Posterior vena cava (tissue), 2 donors: Measurements from ENCODE around the gene MT1M. TPM values are rescaled to one million over a fixed set of nuclear protein-coding genes. Genes with fewer than 3 reads are reported as not detected.
"Not testable (repeated sequence)": the region's sequence is repeated elsewhere in the genome, so short reads cannot be mapped to it uniquely, and the experiment has no call there.

Experiments used
- DNase-seq: peaks from one replicate; pipeline ENCODE4 v3.0.0-alpha.2; 2020; ENCODE audit warnings: low spot score
- intact Hi-C, 2 donors: fragments of 100-400 bp; cut with DNase I; formaldehyde crosslinking; loops; one replicate each; pipeline versions ENCODE4 v1.14.1 to v1.14.2; 2022 to 2023
- total RNA-seq, 2 donors: library from RNA; stranded (reverse); fragmentation: NEBNext Ultra II Directional; extraction: Animal tissue kit (Norgen Biotek cat#: 25700); gene quantifications; one replicate each; pipeline ENCODE4 v1.2.1, GENCODE V29; 2021
- donor health status: DM: yes; HTN: yes; CAD: no.
- donor health status: DM: yes; HTN: yes; CAD: no.

Gene MT1M
- total RNA-seq, 2 donors from 2014 or later = 82.2 to 146 TPM

- intact Hi-C loops = no loop called here
- no peak for DNase-seq
Observed at GRCh38 chr16:56607675-56608042, 24.8 kb upstream of the MT1M start.

DNA sequence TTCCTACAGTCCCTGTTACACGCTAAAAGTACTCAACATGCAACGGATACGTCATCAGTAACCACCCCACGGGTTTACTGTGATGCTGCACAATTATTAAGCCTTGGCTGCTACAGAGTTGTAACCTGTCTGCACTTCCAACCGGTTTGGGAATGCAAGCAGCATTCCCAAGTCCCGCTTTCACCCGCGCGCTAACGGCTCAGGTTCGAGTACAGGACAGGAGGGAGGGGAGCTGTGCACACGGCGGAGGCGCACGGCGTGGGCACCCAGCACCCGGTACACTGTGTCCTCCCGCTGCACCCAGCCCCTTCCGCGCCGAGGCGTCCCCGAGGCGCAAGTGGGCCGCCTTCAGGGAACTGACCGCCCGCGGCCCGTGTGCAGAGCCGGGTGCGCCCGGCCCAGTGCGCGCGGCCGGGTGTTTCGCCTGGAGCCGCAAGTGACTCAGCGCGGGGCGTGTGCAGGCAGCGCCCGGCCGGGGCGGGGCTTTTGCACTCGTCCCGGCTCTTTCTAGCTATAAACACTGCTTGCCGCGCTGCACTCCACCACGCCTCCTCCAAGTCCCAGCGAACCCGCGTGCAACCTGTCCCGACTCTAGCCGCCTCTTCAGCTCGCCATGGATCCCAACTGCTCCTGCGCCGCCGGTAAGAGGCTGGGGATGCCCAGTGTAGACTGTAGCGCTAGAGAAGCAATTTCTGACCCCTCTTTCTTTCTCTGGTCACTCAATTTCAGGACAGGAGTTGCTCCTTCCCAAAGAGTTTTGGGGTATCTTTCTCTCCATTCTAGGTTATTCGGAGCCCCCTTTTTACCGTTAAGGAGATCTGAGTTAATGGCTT, 24.2 kb upstream of the MT1M start, which contains the start of gene MT2A:
MT2A (plus strand) TSS at position 542 of the 833 bp plus-strand sequence; CDS start at position 614, 72 bp downstream.
- DNase-seq = peak; percentile 99
- intact Hi-C loops = no loop called here

- intact Hi-C loops = no loop called here
- peak; percentile 82 for DNase-seq
Observed at GRCh38 chr16:56608876-56609462, 23.5 kb upstream of the MT1M start.

DNA sequence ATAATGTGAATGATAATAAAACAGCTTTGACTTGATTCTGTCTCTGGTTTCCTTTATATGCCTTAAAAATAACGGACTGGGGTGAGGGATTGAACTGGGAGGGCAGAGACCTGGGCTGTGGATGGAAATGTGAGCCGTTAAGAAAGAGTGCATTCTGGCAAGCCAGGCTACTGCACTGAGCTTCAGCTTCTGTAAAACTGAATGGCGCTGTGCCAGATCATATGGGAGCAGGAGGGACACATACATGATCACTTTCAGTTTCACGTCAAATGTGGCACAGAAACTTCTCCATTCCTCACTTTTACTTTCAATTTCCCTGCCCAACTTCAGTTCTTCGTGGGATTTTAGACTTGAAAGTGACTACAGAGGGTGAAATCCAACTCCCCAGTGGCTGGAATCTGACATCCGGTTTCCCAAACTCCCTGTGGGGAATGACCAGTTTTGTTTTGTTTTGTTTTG, 23.0 kb upstream of the MT1M start:
- DNase-seq = peak; percentile 89
- intact Hi-C loops = no loop called here

GRCh38 chr16:56610017-56610608, 22.3 kb upstream of the MT1M start:
- DNase-seq = peak; percentile 90
- intact Hi-C loops = no loop called here

DNA sequence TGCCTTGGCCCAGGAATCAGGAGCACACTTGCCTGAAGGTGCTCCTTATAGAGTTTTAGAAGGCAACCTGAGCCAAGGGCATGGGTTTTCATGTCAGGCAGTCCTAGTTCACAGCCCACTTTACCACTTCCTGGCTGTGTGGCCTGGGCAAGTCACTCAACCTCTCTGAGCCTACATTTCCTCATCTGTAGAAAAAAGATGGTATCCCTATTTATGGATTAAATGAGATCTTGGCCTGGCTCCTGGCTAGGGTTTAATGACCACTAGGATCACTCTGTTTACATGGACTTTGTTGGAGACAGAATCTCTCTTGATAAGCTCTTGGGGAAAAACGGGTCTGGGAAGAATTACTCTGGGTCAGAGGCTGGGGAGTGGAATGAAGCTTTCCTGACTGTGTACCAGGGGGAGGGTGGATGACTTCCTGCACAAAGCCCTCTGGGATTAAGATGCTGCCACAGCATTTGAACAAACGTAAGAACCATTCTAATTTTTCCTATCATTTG, 21.8 kb upstream of the MT1M start:
- intact Hi-C loops = no loop called here

DNA sequence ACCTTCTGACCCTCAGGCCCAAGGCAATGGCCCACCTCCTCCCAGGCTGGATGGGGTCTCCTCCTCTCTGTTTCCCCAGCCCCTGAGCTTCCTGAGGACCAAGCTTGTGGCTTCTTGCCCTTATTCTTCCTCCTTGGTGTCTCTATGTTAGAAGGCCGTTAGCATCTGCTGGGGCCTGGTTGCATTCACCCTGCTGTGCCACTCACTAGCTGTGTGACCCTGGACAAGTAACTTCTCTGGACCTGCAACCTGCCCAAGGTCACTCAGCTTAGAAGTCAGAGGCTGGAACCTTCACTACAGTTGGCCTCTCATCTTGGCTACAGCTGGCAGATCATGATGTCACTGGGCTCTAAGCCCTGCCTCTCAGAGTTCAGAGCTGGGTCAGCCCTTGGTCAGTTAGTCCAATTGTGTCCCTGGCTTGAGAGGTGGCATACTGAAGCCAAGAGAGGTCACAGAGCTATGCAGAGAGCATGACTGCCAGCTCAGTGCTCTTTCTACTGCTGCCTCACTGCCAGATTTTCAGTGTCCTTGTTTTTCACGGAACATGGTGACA, 21.1 kb upstream of the MT1M start:
- intact Hi-C loops = no loop called here
- peak; percentile 89 for DNase-seq

More for the DNA sequence above, 21.8 kb upstream of the MT1M start:
- no peak for DNase-seq

DNA sequence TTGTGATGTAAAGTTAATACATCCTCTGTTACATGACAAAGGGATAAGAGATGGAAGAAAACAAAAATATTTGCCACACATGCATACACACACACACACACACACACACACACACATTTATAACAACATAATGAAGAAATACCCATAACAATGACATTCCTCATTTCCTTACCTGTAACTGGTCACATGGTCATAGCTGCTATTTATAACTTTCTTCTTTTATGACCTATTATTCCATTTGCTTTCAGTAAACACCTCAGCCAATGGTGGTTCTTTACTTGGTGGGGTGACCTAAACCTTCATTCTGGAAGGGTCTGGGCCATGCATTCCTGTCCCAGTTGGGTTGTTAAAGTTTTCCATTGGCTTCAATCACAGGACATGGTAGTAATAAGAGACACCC, 18.8 kb upstream of the MT1M start:
- no peak for DNase-seq
- intact Hi-C loops = no loop called here

DNA sequence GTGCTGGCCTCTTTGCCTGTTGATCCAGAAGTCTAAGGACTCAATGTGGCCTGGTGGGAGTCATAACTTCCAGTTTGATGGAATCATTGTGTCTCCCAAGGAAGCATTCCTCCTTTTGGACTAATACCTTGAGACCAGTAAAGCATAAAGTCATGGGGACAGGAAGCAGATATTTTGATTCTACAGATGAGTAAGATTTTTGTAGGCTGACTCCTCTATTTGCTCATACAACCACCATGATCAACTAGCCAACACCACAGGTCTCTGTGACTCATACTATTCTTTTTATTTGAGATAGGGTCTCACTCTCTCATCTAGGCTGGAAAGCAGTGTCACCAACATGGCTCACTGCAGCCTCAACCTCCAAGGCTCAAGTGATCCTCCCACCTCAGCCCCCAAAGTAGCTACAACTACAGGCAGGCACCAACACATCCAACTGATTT, 17.9 kb upstream of the MT1M start:
- DNase-seq = no peak
- intact Hi-C loops = no loop called here

- intact Hi-C loops = no loop called here
- no peak for DNase-seq
Observed at GRCh38 chr16:56615353-56615752, 17.1 kb upstream of the MT1M start.

GRCh38 chr16:56616608-56617211, 15.7 kb upstream of the MT1M start:
- intact Hi-C loops = no loop called here
- DNase-seq = no peak

- peak; percentile 94 for DNase-seq
- intact Hi-C loops = no loop called here
Observed at GRCh38 chr16:56617212-56618085, 15.0 kb upstream of the MT1M start.

DNA sequence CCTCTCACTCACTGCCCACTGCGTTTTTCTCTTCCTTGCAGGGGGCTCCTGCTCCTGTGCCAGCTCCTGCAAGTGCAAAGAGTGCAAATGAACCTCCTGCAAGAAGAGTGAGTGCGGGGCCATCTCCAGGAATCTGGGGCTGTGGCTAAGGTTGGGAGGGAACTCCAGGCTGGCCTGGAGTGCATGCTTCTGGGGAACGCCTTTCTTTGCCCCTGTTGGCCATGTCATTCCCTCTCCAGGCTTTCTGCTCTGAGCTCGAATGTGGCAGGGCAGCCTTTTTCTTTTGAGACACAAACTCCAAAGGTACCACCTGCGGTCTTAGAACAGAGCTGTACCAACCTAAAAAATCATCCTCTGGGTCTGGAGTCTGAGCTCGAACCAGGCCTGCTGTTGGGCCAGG, 14.3 kb upstream of the MT1M start:
- intact Hi-C loops = no loop called here
- no peak for DNase-seq

GRCh38 chr16:56620339-56620897, 12.0 kb upstream of the MT1M start:
- intact Hi-C loops = no loop called here
- DNase-seq = peak; percentile 74

GRCh38 chr16:56621665-56622445, 10.6 kb upstream of the MT1M start:
- intact Hi-C loops, DNase-seq: not testable (repeated sequence)

- DNase-seq, intact Hi-C loops: not testable (repeated sequence)
Observed at GRCh38 chr16:56623184-56623583, 9.3 kb upstream of the MT1M start.

- DNase-seq = no peak
- intact Hi-C loops = no loop called here
Observed at GRCh38 chr16:56623637-56624036, 8.8 kb upstream of the MT1M start.
